Osteoblast (primary cell): ENCODE measurements around the gene PPP1R9A. TPM values are rescaled to one million over a fixed set of nuclear protein-coding genes. Genes with fewer than 3 reads are reported as not detected.

Source experiments
- DNase-seq: peaks from one replicate; pipeline ENCODE4 v3.0.0; 2011; ENCODE audit warnings: low spot score, mixed read lengths; ENCODE audit not compliant: insufficient read length; ENCODE audit errors: missing footprints
- H2AFZ ChIP-seq: 2 replicates; pipeline ENCODE4 v1.6.0; 2011; ENCODE audit warnings: mild to moderate bottlenecking, low read length
- H3K27ac ChIP-seq: 2 replicates; pipeline ENCODE4 v1.5.1; 2011; ENCODE audit warnings: mild to moderate bottlenecking, low read depth, low read length, moderate library complexity
- H3K27me3 ChIP-seq: 2 replicates; pipeline ENCODE4 v1.6.0; 2012; ENCODE audit warnings: mild to moderate bottlenecking, control low read depth, inconsistent platforms, low read length, moderate library complexity; ENCODE audit not compliant: insufficient read depth
- H3K36me3 ChIP-seq: 2 replicates; pipeline ENCODE4 v1.5.1; 2011; ENCODE audit warnings: mild to moderate bottlenecking, low read length, control low read depth, moderate library complexity; ENCODE audit not compliant: insufficient read depth
- H3K4me1 ChIP-seq: 2 replicates; pipeline ENCODE4 v1.5.1; 2011; ENCODE audit warnings: mild to moderate bottlenecking, low read length, control low read depth, moderate library complexity; ENCODE audit not compliant: insufficient read depth
- H3K4me2 ChIP-seq: 2 replicates; pipeline ENCODE4 v1.6.0; 2011; ENCODE audit warnings: mild to moderate bottlenecking, low read length; ENCODE audit not compliant: insufficient read depth
- H3K4me3 ChIP-seq: fragments of 200-600 bp; sonication (generic); 3 replicates; pipeline ENCODE4 v1.5.1; 2012; ENCODE audit warnings: mild to moderate bottlenecking, low read length, inconsistent platforms; ENCODE audit not compliant: insufficient read depth
- H3K79me2 ChIP-seq: 2 replicates; pipeline ENCODE4 v1.6.0; 2012; ENCODE audit warnings: mild to moderate bottlenecking, low read length, control low read depth, inconsistent platforms; ENCODE audit not compliant: insufficient read depth
- H3K9me3 ChIP-seq: 2 replicates; pipeline ENCODE4 v1.5.1; 2011; ENCODE audit warnings: low read depth, low read length, control low read depth
- H4K20me1 ChIP-seq: 2 replicates; pipeline ENCODE4 v1.6.0; 2012; ENCODE audit warnings: mild to moderate bottlenecking, low read length, control low read depth; ENCODE audit not compliant: insufficient read depth
- total RNA-seq: library from RNA; depleted of rRNA; stranded (reverse); fragments of >200 nt; gene quantifications from 2 replicates; pipeline ENCODE4 v1.2.3, GENCODE V29; 2012
- TF ChIP-seq, protein P1 (sequence below): IDR thresholded peaks from 2 replicates; pipeline ENCODE4 v1.5.1; 2011; ENCODE audit warnings: mild to moderate bottlenecking, low read depth, low read length, moderate library complexity; ENCODE audit errors: extremely low read depth

PPP1R9A gene
- total RNA-seq, 1 donor: under 0.01 TPM

DNA sequence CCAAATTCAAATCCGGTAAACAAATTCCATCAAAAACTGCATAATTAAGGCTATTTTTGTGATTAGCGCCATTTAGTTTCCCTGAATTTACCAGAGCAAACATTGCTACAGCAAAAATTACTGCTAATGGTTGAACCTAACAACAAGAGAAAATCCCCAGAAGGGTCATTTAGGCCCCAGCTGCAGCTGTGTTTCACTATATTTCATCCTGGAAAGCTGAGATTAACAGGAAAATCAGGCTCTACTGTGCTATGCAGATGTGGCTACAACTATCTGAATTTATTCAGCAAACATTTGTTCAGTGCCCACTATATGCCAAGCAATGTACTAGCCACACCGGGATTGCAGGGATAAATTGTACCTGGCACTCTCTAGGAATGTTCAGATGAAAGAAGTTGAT lies 312.9 kb downstream of the PPP1R9A start:
- TF ChIP-seq, protein P1, sequence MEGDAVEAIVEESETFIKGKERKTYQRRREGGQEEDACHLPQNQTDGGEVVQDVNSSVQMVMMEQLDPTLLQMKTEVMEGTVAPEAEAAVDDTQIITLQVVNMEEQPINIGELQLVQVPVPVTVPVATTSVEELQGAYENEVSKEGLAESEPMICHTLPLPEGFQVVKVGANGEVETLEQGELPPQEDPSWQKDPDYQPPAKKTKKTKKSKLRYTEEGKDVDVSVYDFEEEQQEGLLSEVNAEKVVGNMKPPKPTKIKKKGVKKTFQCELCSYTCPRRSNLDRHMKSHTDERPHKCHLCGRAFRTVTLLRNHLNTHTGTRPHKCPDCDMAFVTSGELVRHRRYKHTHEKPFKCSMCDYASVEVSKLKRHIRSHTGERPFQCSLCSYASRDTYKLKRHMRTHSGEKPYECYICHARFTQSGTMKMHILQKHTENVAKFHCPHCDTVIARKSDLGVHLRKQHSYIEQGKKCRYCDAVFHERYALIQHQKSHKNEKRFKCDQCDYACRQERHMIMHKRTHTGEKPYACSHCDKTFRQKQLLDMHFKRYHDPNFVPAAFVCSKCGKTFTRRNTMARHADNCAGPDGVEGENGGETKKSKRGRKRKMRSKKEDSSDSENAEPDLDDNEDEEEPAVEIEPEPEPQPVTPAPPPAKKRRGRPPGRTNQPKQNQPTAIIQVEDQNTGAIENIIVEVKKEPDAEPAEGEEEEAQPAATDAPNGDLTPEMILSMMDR: no peak
- no peak overlapping the region for H3K4me2 ChIP-seq
- no peak overlapping the region for H3K27ac ChIP-seq
- H3K4me1 ChIP-seq: no peaks in the 10 kb centered on the region
- H4K20me1 ChIP-seq: no peaks in the 10 kb centered on the region
- no peak overlapping the region for H3K4me3 ChIP-seq
- no peaks in the 10 kb centered on the region for H3K9me3 ChIP-seq
- no peaks in the 10 kb centered on the region for H3K36me3 ChIP-seq
- no peaks in the 10 kb centered on the region for H3K79me2 ChIP-seq
- H3K27me3 ChIP-seq: peaks cover 17% of the 10 kb centered on the region
- no peak overlapping the region for H2AFZ ChIP-seq
- no peak for DNase-seq

DNA sequence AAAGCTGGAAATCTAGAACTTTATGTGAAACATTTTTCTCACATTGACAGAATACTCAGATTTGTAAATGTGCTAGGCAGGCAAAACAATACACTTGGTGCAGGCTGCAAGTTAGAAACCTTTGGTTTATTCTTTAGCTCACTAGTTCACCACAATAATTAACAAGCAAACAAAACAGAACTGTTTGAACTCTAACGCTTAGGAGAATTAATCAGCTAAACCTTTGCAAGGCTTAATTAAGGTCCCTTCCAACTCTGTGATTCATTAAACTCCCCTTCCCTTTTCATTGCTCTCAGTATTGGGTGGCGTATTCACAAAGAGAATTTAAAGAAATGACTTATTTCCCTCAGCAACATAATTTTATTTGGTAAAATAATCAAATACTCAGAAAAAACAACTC lies 317.9 kb downstream of the PPP1R9A start:
- TF ChIP-seq, protein P1: no peak
- Histone ChIP-seq H3K4me2 (no peak overlapping the region), H3K36me3 (no peaks in the 10 kb centered on the region), H4K20me1 (no peaks in the 10 kb centered on the region), H3K27ac (no peak overlapping the region), H3K9me3 (no peaks in the 10 kb centered on the region), H3K27me3 (peaks cover 8% of the 10 kb centered on the region), H3K79me2 (no peaks in the 10 kb centered on the region), H2AFZ (no peak overlapping the region), H3K4me3 (no peak overlapping the region), H3K4me1 (peaks cover 9% of the 10 kb centered on the region)
- no peak for DNase-seq

DNA sequence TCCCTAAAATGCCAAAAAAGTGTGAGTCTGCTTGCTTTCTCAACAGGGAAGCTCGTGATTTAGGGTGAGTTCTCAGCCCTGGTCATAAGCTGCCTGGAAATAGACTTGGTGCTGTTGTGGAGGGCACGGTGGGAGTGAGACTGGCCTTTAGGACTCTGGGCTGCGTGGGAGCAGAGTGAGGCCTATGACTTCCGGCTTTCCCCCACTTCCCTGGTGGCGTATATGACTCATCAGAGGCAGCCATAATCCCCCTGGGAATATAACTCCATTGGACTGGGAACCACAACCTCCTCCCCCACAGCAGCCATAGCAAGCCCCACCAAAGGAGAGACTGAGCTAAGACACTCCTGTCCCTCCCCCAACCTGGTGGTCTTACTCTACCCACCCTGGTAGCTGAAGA lies 321.9 kb downstream of the PPP1R9A start:
- H3K36me3 ChIP-seq: no peaks in the 10 kb centered on the region
- no peaks in the 10 kb centered on the region for H3K9me3 ChIP-seq
- peak overlapping the region; percentile 90 for H2AFZ ChIP-seq
- TF ChIP-seq, protein P1: no peak
- H3K4me3 ChIP-seq: no peak overlapping the region
- H4K20me1 ChIP-seq: no peaks in the 10 kb centered on the region
- DNase-seq: no peak
- H3K79me2 ChIP-seq: no peaks in the 10 kb centered on the region
- H3K4me1 ChIP-seq: peaks cover 9% of the 10 kb centered on the region
- H3K4me2 ChIP-seq: peak overlapping the region; percentile 24
- H3K27ac ChIP-seq: peak overlapping the region; percentile 8
- H3K27me3 ChIP-seq: no peaks in the 10 kb centered on the region

DNA sequence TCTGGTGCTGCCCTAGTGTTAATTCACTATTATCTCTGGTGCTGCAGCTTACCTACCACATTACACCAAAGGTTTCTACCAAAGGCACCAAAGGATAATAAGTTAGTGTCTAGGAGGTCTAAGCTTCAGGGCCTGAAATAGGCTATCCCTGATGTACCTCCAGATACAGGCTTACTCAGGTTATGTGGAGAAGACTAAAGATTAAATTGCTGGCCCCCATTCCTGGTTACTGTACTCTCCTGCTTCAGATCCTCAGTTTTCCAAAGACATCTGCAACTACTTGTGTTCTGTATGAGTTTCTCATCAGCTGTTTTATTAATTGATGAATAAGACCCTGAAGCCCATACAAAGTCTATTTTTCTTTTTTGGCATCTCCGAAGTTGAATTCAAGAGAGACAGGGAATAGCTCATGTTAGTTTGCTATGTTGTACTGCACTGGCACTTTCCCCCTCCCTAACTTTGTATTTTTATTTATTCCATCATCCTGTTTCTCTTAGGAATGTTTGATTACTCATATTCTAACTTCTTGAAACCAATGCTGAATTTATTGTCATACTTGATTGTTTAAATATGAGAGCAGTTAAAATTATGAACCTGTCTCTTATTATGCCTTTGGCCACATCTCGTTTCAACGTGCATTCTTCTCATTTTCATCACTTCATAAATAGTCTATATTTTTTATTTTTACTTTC lies 331.0 kb downstream of the PPP1R9A start:
- Histone ChIP-seq H3K4me2 (peak overlapping the region; percentile 56), H3K27me3 (no peaks in the 10 kb centered on the region), H3K27ac (no peak overlapping the region), H3K4me1 (no peaks in the 10 kb centered on the region), H3K36me3 (no peaks in the 10 kb centered on the region), H2AFZ (peak overlapping the region; percentile 25), H4K20me1 (no peaks in the 10 kb centered on the region), H3K79me2 (no peaks in the 10 kb centered on the region), H3K4me3 (peak overlapping the region; percentile 6), H3K9me3 (no peaks in the 10 kb centered on the region)
- no peak for DNase-seq
- TF ChIP-seq, protein P1: no peak
